HG02588 (cell line): ENCODE data around the gene ABCG4.

ENCODE experiments used
- ATAC-seq: cut with Tn5 transposase; IDR thresholded peaks from one replicate; pipeline ENCODE4 v1.9.1; 2021; ENCODE audit warnings: mild to moderate bottlenecking, moderate library complexity; ENCODE audit not compliant: unreplicated experiment

The ABCG4 gene

GRCh38 chr11:119205080-119205479, 56.2 kb downstream of the ABCG4 start:
- ATAC-seq = no peak

DNA sequence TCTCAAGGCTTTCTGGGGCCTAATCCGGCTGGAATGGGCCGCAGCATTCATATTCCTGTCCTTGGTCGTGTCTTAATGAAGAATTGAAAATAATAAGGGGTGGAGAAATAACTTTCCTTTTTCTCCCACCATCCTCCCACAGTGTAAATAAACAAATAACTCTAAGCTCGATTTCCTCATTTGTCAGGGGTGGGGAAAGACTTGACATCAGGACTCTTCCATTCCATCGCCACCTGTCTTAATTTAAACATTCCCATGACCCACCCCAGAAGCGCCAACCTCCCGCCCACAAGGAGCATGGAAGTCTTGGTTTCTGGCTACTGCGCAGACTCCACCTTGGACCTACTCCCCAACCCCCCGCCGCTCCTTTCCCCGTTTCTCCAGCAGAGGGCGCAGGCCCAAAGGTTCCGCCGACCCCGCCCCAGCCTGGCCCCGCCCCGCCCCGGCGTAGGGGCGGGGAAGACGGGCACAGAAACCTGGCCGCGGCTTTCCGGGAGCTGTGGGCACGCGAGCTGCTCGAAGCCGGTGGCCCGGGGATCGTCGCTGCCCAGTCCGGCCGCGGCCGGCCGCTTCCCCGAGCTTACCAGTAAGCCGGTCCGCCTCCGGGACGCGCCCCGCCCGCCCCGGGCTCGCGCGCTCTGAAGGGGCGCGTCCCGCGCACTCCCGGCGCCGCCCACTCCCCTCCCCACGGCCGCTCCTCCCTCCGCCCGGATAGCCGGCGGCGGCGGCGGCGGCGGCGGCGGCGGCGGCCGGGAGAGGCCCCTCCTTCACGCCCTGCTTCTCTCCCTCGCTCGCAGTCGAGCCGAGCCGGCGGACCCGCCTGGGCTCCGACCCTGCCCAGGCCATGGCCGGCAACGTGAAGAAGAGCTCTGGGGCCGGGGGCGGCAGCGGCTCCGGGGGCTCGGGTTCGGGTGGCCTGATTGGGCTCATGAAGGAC, 57.0 kb downstream of the ABCG4 start, which contains the start of gene CBL:
CBL (plus strand) TSS at position 766 of the 937 bp plus-strand sequence; CDS start at position 845, 79 bp downstream.
- peak; percentile 77 for ATAC-seq

GRCh38 chr11:119206511-119207414, 57.9 kb downstream of the ABCG4 start:
- ATAC-seq = peak; percentile 23

DNA sequence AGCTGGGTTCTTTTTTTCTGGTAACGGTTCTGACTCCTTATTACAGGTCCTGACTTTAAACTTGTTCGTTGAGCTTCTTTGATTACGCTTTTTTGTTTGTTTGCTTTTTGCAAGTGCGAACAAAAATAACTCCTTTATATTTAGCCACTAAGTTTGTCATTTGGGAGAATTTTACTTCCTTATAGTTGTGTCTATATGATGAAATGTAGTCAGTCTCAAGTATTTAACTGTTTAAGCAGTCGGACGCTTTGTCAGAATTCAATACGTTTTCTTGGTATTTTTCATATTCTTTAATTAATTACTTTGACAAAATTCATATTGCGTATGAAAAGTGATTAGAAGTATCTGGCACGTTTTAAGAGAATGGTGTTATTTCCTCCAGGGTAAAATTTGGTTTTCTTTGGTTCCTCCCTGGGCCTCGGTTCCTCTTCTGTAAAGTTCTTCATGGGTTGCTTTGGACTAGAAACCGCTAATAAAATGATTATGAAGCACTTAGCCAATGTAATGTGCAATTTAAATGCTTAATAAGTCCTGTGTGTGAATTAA, 58.6 kb downstream of the ABCG4 start:
- no peak for ATAC-seq

DNA sequence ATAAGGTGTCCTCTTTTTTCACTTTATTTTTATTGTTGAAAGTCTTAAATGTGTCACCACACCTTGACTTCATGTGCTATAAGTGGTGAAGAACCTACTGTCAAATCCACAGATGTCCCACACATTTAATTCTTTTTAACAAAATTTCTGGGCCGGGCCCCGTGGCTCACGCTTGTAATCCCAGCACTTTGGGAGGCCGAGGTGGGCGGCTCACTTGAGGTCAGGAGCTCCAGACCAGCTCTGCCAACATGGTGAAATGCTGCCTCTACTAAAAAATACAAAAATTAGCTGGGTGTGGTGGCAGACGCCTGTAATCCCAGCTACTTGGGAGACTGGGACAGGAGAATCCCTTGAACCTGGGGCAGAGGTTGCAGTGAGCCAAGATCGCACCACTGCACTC, 60.3 kb downstream of the ABCG4 start:
- ATAC-seq = no peak

DNA sequence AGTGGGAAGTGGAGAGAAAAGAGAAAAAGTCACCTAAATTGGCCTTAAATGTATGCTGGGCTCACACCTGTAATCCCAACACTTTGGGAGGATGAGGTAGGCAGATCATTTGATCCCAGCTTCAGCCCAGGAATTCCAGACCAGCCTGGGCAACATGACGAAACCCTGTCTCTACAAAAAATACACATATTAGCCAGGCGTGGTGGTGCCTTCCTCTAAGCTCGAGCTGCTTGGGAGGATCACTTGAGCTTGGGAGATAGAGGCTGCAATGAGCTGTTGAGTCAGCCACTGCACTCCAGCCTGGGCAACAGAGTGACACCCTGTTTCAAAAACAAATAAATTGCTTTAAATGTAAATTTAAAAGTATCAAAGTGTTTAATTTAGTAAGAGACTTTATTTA, 61.2 kb downstream of the ABCG4 start:
- ATAC-seq = no peak
